HG03095 (cell line): ENCODE results near the gene GOLGA6B.
"Not testable (repeated sequence)": the region's sequence is repeated elsewhere in the genome, so short reads cannot be mapped to it uniquely, and the experiment has no call there.

Experiments used
- ATAC-seq: cut with Tn5 transposase; IDR thresholded peaks from one replicate; pipeline ENCODE4 v1.9.1; 2021; ENCODE audit warnings: moderate library complexity; ENCODE audit not compliant: unreplicated experiment

GOLGA6B gene

DNA sequence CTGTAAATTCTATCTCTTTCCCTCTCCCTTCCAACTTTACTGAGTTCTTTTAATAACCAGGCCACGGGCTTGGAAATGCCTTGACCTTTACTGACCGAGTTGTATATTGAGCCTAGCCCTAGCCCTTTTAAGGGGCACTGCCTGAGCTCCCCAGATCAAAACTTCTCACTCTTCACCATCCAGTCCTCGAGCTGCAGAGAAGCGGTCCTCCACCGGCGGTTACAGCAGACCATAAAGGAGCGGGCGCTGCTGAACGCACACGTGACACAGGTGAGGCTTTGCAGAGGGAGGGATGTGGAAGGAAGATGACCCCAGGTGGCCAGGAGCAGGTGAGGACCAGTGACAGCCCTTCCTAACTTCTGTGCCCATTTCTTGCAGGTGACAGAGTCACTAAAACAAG lies 6.6 kb downstream of the GOLGA6B start:
- not testable (repeated sequence) for ATAC-seq

DNA sequence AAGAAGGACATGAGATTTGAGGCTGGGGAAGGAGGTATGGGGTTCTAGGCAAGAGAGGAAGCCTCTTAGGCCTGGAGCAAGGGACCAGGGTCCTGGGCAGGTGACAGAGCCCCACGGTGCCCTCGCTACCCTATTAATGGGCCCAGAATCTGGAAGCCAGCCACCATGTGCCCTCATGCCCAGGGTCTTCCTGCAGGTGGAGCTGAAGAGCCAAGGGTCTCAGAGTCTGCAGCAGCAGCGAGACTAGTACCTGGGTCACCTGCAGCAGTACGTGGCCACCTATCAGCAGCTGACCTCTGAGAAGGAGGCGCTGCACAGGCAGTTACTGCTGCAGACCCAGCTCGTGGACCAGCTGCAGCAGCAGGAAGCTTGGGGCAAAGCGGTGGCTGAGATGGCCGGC lies 9.4 kb downstream of the GOLGA6B start:
- not testable (repeated sequence) for ATAC-seq

DNA sequence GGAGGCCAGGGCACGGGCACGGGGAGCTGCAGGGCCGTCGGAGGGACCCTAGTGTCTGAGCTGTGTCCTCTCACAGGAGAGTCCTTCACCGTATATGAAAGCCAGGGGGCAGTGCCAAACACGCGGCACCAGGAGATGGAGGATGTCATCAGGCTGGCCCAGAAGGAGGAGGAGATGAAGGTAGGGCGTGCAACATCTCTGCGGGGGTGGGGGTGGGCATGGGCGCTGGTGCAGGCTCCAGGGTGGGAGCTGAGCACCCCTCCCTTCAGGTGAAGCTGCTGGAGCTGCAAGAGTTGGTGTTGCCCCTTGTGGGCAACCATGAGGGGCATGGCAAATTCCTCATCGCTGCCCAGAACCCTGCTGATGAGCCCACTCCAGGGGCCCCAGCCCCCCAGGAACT lies 11.2 kb downstream of the GOLGA6B start:
- not testable (repeated sequence) for ATAC-seq

DNA sequence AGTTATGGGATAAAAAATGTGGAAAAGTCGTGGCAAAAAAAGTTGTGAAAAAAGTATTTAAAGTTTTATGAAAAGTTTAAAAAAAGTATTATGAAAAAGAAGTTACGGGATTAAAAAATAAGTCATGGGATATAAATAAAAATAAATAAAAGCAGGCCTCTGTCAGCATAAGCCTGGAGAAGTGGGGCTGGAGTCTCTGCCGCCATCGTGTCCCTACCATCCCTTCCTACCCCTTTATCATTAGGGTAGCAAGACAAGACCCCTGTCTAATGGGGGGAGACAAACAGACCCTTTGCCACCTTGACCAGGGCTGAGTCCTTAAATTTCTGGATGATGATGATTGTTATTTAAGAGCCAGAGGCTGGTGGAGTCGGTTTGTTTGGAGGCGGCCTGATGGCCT lies 15.3 kb downstream of the GOLGA6B start:
- not testable (repeated sequence) for ATAC-seq

DNA sequence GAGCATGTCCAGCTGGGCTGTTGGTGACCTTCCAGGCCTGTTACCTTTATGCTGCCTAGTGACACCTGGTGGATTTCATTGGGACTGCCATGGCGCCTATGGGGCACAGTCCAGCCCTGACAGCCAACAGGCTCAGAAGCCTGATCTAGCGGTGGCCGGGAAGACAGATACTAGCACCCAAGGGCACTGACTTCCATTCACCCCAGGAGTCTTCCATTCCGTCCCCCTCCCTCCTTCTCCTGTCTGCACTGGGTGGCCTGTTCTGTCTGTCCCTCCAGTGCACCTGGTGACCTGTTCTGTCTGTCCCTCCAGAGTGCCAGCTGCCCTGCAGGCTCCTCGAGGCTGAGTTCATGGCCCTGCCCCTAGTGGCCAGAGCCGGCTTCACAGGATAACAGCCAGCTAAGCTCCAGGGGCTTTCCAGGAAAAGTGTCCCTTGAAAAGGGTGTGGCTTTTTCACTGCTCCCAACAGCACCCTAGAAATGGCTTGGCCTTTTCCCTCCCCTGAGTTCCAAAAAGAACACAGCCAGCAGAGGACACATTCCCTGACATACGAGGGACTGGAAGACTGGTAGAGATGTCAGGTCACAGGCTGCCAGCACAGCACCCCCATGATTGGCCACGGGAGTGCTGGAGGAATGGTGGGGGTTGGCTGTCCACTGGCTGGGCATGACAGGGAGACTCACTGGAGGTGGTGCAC lies 16.3 kb downstream of the GOLGA6B start:
- ATAC-seq, result peak; percentile 89

DNA sequence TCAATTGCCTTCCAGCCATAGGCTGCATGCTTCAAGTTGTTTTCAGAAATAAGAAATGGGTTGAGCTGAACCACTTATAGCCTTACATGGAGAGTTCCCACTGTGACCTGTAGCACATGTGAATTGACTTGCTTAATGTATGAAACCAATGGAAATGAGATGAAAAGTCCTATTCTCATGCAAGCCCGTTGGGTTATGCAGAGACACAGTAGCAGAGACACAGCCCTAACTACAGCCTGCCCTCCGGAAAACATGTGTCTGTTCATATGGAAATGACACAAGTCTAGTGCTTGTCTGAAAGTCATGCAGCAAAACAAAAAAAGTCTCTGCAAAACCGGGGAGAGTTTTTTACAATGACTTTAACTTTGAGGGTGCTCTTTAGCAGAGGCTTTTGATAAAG lies 17.0 kb downstream of the GOLGA6B start:
- no peak for ATAC-seq

DNA sequence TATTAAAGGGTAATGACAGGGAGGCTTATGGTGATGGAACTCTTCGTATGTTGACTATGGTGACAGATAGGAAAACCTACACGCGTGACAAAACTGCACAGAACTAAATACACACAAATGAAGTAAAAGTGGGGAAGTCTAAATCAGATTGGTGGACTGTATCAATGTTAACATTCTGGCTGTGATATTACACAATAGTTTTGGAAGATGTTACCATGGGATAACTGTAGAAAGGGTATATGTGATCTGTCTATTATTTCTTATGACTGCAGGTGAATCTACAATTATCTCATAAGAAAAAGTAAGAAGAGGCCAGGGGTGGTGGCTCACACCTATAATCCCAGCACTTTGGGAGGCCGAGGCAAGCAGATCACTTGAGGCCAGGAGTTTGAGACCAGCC lies 22.3 kb downstream of the GOLGA6B start:
- ATAC-seq, result no peak

DNA sequence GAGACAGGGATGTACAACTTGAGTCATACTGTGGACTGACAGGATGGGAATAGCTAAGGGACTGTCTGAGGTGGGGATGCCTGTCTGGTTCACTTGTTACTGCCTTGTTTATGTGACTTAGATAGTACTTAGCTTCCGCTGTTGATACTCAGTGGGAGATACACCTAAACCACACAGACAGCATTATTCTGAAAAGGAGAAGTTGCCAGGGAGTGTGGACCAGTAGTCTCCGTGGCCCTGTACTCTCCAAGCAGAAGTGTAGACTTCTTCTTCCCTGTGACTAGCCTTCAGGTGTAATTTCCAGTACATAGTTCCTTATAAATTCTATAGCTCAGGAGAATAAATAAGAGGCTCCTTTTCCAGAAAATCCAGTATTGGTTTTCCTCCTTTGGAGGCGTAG lies 26.4 kb downstream of the GOLGA6B start:
- no peak for ATAC-seq

DNA sequence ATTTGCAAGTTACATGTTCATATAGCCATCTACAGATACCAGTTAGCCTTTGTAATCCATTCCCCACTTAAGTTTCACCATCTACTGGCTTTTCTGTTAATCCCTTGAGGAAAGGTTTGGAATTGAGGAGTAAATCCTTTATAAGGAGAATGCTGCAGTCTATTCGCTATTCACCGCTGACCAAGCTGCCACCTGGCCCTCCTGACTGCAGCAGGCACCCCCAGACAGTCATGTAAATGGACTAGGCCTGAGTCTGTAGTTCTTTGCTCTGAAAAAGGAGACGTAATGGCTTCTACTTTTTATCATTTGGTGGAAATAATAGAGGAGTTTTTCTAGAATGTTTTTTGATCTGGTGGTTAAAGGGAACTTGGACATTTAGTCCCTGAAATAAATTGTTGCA lies 28.3 kb downstream of the GOLGA6B start:
- no peak for ATAC-seq

DNA sequence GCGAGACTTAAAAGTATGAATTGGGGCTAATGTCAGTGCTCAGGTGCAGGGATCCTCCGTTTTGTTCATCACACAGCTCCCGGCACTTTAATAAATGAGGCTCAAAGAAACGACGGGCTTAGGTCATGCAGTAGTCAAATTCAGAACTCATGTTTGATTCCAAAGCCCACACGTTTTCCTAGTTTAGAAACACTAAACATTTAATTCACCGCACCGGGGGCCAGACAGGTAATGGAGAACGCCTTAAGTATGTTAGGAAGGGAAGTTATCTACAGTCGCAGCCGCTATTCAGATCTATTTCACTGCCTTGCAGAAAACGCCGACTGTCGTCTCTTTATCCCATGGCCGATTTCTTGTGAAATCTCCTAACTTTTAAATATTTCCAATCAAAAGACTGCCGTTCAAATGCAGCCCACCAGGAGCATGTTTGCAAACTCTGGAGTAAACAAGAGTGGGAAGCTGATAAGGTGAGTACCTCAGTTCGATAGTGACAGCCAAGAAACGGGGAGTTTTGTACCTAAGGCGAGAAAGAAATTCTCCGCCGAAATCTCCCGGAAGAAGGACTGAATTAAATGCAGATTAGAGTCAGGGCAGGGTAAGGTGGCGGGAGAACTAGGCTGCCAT lies 30.9 kb downstream of the GOLGA6B start:
- peak; percentile 18 for ATAC-seq

DNA sequence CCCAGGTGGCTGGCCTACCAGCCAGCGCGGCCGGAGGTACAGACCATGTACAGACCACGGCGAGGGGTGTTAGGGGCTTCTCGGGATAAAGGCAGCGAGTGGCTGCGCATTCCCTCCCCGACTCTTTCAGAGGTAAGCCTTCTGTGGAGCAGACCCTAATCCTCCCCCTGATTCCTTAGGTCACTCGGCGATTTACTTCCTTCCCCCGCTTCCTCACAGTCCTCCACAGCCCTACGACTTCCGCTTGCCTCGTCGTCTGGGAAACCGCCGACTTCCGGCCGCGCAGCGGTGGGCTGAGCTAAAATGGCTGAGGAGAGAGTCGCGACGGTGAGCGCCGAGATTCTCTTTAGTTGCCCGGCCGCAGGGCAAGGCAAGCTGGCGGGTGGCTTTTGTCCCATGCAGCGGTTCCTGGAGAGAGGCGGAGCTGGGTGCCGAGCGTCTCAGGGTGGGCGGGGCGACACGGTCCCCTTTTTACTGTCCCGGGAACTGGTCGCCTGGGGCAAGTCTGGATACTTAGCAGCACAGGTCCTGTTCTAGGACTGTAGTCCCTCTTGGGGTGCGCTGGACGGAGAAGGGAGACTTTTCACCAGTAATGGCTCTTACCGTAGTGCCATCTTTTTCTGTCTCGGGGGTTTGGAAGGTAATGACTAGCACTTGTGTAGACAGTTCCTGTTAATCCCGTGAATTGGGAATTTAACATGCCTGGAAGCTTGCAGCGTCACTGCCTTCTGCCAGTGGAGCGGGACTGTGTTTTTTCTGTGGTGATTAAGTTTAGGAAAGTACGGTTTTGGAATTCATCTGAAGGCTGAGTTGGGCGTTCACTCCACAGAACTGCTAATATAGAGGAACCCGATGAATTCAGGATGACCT lies 31.7 kb downstream of the GOLGA6B start, which contains the start of the genes BBS4 and HIGD2B:
TSS of gene BBS4 (plus strand) at position 283 of the 870 bp plus-strand sequence. CDS start at position 304, 21 bp downstream.
TSS of gene HIGD2B (minus strand) at position 258 of the 870 bp plus-strand sequence. CDS start 9,808 bp downstream, outside the sequence.
- ATAC-seq, result peak; percentile 98

DNA sequence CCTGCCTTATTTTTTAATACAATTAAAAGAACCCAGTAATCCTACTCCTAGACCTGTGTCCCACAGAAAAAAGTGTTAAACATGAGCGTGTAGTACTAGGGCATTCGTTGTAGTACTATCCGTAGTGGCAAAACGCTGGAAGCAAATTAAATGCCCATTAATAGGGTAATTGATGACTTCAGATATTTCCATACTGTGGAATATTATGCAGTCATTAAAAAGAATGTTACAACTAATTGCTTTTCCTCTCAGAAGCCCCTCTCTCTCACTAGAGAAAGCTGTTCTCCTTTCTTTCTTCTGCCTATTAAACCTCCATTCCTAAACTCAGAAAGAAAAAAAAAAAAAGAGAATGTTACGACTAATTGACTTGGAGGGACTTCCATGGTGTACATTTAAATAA lies 34.2 kb downstream of the GOLGA6B start:
- ATAC-seq, result no peak

DNA sequence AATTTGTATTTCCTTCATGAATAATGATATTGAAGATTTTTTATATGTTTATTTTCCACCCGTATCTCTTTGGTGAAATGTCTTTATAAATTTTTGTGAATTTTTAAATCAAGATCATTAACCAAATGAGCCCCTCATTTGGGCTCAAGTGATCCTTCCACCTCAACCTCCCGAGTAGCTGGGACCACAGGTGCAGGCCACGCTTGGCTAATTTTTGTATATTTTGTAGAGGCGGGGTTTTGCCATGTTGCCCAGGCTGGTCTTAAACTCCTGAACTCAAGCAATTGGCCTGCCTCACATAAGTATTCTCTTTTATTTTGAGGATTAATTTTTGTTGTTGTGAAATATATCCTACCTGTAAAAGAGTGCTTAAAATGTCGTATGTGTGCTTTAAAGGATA lies 36.4 kb downstream of the GOLGA6B start:
- ATAC-seq, result no peak

DNA sequence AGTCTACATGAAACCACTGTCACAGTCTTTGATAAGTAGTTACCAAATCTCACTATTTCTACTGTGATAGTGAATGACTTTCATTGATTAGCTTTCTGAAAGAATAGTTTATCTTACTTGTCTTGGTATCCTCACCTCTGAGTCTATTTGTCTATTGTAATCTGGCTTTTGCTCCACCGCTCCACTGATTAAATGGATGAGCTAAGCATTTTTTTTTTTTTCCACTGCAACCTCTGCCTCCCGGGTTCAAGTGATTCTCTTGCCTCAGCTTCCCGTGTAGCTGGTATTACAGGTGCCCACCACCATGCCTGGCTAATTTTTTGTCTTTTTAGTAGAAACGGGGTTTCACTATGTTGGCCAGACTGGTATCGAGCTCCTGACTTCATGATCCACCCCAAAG lies 44.4 kb downstream of the GOLGA6B start:
- no peak for ATAC-seq

DNA sequence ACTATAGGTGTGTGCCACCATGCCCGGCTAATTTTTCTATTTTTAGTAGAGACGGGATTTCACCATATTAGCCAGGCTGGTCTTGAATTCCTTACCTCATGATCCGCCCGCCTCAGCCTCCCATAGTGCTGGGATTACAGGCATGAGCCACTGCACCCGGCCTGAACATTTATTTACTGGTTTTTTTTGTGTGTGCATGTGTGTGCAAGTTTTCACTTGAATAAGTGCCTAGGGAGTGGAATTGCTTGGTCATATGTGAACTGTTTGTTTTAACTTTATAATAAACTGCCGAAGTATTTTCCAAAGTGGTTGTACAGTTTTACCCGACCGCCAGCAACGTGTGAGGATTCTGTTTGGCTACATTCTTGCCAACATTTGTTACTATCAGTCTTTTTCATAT lies 45.6 kb downstream of the GOLGA6B start:
- ATAC-seq, result no peak

DNA sequence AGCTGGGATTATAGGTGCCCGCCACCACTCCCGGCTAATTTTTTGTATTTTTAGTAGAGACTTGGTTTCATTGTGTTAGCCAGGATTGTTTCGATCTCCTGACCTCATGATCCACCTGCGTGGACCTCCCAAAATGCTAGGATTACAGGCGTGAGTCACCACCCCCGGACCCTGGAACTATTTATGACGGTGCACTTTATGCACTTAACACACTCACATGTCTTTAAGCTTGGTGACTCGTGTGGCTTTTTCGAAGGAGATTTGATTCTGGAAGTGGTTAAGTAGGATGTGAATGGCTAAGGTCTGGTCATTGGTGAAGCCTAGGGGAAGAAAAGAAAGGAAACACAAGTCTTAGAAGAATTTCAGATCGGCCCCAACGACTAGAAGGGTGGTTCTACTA lies 51.8 kb downstream of the GOLGA6B start:
- ATAC-seq, result no peak

DNA sequence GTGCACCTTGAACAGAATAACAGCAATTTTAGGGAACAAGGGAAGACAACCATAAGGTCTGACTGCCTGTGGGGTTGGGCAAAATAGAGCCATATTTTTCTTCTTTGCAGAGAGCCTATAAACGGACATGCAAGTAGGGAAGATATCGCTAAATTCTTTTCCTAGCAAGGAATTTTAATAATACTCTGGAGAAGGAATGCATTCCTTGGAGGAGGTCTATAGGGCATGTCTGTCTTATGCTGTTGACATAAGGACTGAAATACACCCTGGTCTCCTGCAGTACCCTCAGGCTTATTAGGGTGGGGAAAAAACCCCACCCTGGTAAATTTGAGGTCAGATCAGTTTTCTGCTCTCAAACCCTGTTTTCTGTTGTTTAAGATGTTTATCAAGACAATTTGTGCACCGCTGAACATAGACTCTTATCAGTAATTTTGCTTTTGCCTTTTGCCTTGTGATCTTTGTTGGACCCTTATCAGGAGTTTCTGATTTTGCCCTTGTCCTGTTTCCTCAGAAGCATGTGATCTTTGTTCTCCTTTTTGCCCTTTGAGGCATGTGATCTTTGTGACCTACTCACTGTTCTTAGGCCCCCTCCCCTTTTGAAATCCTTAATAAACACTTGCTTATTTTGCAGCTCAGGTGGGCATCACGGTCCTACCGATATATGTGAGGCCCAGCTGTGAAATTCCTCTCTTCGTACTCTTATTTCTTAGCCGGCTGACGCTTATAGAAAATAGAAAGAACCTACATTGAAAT lies 54.2 kb downstream of the GOLGA6B start:
- not testable (repeated sequence) for ATAC-seq
